ENCODE measurements around the gene SAPCD1. TPM values are rescaled to one million over a fixed set of nuclear protein-coding genes. Genes with fewer than 3 reads are reported as not detected.

Gene SAPCD1
- 6.2 TPM in 1 of 2 replicates, not detected in the other for total RNA-seq (2014; rRNA removed; shearing (Covaris generic); ENCODE audit: low replicate concordance)

DNA sequence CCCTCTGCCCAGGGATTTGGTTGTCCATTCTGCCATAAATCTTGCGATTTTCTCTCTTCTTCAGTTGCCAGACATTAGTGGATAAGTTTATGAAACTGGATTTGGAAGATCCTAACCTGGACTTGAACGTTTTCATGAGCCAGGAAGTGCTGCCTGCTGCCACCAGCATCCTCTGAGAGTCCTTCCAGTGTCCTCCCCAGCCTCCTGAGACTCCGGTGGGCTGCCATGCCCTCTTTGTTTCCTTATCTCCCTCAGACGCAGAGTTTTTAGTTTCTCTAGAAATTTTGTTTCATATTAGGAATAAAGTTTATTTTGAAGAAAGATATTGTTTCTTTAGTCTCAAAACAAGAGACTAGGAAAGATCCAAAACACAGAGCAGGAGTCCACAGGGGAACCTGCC, at the start of gene SAPCD1:
Gene SAPCD1 (plus strand): TSS at position 301 of the 400 bp plus-strand sequence. CDS start 399 bp downstream, outside the sequence.
- no peak for DNase-seq (ENCODE audit: low read depth)
- in situ Hi-C loops (cut with HindIII; ENCODE audit: low pct_unique_long_range_greater_than_20kb, low sequenced_read_pairs): no loop called here

DNA sequence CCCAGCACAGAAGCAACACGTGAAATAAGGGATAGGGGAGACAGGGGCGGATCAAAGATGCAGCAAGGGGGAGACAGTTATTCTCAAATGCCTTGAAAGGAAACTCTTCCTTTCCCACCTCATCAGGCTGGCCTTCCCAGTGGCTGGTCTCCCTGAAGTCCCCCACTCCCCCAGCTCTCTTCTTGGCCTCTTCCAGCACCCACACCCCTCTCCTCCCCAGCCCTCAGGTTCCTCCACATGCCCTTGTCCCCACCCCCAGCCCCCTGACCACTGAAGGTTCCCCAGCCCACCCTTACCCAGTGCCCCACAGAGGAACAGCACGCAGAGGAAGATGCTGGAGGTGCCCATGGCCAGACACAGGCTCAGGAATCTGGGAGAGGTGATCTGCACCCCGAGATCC, 49.0 kb upstream of the SAPCD1 start:
- DNase-seq (ENCODE audit: low read depth): no peak
- in situ Hi-C loops (cut with HindIII; ENCODE audit: low pct_unique_long_range_greater_than_20kb, low sequenced_read_pairs): no loop called here

DNA sequence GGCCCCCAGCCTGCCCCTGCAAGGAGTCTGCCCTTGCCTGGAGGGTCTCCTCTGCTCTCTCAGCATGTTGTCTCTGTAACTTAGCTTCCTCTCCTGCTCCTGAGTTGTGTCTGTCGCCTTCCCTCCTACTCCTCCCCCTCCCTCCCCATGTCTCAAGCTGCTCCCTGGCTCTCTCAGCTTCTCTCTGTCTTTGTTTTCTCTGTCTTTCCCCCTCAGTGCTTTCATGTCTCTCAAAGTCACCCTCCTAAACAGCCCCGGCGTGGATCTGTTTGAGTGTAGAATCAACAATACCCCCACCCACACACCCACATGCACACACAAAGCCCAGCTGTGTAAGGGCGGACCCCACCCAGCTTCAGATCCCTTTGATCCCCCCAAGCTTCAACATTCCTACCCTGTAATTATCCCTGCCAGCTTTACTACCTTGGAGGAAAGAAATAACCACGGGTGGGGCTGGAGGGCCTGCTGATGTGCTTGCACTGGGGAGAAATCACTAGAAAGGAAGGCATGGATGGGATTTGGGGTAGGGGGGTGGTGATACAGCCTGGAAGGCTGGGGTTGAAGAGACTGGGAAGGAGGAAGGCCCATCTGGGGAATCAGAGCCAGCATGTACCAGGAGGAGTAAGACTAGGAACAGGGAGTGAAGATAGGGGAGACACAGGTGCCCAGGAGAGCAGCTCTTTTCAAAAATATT, 48.3 kb upstream of the SAPCD1 start:
- in situ Hi-C loops (cut with HindIII; ENCODE audit: low pct_unique_long_range_greater_than_20kb, low sequenced_read_pairs): no loop called here
- no peak for DNase-seq (ENCODE audit: low read depth)

DNA sequence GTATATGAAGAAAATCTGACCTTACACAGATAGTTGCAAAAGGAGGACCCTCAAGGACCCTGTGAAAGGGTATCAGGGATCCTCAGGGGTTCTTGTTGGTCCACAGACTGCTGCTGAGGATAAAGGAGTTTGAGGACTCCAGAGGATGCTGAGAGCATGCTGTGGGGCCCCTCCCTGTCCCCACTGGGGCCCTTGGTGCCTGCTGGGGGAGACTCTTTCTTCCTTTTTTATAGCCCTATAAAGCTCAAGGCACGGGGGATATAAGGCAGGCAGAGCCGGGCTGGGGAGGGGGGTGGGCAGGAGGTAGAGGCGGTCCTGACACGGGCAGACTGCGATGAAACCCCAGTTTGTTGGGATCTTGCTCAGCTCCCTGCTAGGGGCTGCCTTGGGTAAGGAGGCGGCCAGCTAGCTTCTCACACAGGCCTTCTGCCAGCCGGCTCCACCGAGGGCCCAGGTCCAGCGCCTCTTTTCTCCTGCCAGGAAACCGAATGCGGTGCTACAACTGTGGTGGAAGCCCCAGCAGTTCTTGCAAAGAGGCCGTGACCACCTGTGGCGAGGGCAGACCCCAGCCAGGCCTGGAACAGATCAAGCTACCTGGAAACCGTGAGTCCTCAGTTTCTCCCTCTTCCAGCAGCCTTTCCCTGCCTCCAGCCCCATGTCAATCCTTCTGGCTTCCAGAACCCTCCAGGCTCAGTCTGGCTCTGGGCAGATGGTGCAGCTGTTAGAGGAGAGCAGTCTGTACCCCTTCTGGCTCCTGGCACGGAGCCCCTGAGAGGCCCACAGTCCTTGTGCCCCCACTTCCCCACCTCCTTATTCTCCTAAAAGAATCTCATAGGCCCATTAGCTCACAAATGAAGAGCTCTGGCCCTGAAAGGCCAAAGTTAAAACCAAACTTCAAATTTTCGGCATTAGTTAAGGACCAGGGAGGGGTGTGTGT, 47.2 kb upstream of the SAPCD1 start, which contains the start of gene LY6G6D:
Gene LY6G6D (plus strand): TSS at position 327 of the 937 bp plus-strand sequence. CDS start 8 bp downstream, at position 335.
- DNase-seq (ENCODE audit: low read depth): no peak
- in situ Hi-C loops (cut with HindIII; ENCODE audit: low pct_unique_long_range_greater_than_20kb, low sequenced_read_pairs): no loop called here

GRCh38 chr6:31717499-31718222, 44.8 kb upstream of the SAPCD1 start:
- no peak for DNase-seq (ENCODE audit: low read depth)
- in situ Hi-C loops (cut with HindIII; ENCODE audit: low pct_unique_long_range_greater_than_20kb, low sequenced_read_pairs): no loop called here

DNA sequence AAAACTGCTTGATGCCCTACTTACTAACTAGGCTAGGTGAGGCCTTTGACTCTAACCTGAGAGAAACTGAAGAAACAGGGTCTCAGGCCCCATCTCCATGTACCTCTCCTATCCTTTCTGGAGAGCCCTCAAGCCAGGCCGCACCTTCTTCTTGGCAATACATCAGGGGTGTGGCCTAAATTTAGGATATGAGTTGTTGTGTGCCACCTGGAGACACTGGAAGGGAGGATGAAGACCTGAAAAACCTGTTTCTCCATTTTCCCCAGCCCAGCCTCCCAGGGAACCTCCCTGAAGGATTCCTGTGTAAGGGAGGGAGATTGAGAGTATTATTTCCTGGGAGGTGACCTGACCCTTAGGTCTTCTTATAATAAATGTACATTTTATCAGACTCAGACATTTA, 44.2 kb upstream of the SAPCD1 start:
- DNase-seq (ENCODE audit: low read depth): no peak
- in situ Hi-C loops (cut with HindIII; ENCODE audit: low pct_unique_long_range_greater_than_20kb, low sequenced_read_pairs): no loop called here

DNA sequence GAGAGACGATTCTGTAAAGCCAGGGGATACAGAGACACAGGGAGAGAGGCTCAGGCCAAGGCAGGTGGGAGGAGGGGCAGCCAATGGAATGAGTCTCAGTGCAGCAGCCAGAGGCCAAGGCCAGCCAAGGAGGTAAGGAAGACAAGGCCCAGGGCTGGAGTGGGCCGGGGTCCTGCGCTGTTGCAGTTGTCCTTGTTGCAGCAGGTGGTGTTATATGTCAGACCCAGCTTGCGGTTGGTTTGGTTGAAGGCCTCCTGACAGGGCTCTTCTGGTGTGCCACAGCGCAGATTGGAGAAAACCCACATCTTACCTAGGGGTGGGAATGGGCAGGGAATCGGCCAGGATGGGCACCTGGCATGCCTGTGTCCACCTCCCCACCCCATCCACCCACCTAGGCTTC, 43.5 kb upstream of the SAPCD1 start:
- no peak for DNase-seq (ENCODE audit: low read depth)

GRCh38 chr6:31720196-31720770, 42.2 kb upstream of the SAPCD1 start:
- DNase-seq (ENCODE audit: low read depth): no peak
- in situ Hi-C loops (cut with HindIII; ENCODE audit: low pct_unique_long_range_greater_than_20kb, low sequenced_read_pairs): no loop called here

More for the DNA sequence above, 43.5 kb upstream of the SAPCD1 start:
- in situ Hi-C loops (cut with HindIII; ENCODE audit: low pct_unique_long_range_greater_than_20kb, low sequenced_read_pairs): no loop called here

DNA sequence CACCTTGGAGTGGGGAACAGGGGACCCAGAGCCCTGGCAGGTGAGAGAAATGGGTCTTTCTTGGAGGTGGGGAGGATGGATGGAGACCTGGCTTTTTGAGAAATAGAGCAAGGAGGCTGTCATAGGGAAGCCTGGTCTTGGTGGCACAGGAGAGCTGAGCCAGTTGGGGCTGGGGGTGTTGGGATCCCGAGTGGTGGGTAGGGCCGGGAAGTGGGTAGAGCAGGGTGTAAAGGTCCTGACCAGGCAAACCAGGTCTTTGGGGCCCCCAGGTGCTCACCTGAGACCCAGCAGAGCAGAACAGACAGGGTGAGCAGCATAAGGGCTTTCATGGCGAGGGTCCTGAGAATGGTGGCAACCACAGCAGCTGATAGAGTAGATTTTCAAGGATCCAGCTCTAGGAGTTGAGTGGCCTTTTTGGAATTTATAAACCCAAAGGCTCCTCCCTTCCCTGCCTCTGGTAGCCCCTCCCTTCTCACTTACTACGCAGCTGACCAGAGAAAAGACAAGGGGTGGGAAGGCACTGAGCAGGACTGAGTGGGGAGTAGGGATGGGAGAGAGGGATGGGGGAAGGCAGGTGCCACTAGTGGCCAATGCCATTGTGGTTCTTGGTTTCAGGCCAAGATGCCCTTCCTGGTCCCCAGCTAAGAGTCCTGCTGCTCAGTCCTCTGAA, 41.0 kb upstream of the SAPCD1 start, which contains the start of gene LY6G6C:
Gene LY6G6C (minus strand): TSS at position 396 of the 670 bp plus-strand sequence. CDS start 67 bp downstream, at position 329.
- in situ Hi-C loops (cut with HindIII; ENCODE audit: low pct_unique_long_range_greater_than_20kb, low sequenced_read_pairs): no loop called here
- DNase-seq (ENCODE audit: low read depth): no peak

DNA sequence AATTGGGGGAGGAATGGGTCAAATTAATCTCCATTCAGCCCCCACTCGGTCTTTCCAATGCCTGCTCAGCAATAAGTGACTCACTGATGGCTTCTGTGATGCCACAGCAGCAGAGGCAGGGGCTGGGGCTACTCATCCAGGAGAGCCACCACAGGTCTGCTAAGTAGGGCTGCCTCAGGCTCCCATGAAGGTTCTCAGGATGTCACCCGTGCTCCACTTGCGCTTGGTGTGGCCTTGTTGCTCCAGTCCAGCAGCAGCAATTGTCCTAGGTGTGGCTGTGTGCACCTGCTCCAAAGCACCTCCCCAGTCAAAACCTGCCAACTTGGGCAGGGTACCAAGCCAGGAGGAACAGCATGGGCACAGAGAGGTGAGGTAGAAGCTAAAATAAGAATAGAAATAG, 40.3 kb upstream of the SAPCD1 start:
- in situ Hi-C loops (cut with HindIII; ENCODE audit: low pct_unique_long_range_greater_than_20kb, low sequenced_read_pairs): no loop called here
- no peak for DNase-seq (ENCODE audit: low read depth)

DNA sequence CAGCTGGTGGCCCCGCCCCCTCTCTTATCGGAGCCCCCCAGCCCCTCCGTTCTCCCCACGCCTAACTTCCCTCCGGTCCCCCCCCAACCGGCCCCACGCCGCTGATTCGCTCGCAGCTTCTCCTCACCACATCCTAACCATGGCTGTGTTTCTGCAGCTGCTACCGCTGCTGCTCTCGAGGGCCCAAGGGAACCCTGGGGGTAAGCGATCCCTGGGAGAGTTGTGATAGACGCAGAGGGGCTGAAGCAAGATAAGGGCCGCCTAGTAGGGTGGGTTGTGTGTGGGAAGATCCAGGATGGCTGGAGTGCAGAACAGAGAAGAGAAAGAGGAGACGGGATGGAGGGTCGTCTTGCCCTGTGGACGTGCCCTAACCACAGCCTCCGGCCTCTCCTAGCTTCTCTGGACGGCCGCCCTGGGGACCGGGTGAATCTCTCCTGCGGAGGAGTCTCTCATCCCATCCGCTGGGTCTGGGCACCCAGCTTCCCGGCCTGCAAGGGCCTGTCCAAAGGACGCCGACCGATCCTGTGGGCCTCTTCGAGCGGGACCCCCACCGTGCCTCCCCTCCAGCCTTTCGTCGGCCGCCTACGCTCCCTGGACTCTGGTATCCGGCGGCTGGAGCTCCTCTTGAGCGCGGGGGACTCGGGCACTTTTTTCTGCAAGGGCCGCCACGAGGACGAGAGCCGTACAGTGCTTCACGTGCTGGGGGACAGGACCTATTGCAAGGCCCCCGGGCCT, 39.0 kb upstream of the SAPCD1 start, which contains the start of gene MPIG6B:
Gene MPIG6B (plus strand): TSS at position 129 of the 735 bp plus-strand sequence. CDS start 11 bp downstream, at position 140.
- in situ Hi-C loops (cut with HindIII; ENCODE audit: low pct_unique_long_range_greater_than_20kb, low sequenced_read_pairs): no loop called here
- no peak for DNase-seq (ENCODE audit: low read depth)

- no peak for DNase-seq (ENCODE audit: low read depth)
- in situ Hi-C loops (cut with HindIII; ENCODE audit: low pct_unique_long_range_greater_than_20kb, low sequenced_read_pairs): no loop called here
These were observed 38.3 kb upstream of the SAPCD1 start for GRCh38 chr6:31723980-31724691.

DNA sequence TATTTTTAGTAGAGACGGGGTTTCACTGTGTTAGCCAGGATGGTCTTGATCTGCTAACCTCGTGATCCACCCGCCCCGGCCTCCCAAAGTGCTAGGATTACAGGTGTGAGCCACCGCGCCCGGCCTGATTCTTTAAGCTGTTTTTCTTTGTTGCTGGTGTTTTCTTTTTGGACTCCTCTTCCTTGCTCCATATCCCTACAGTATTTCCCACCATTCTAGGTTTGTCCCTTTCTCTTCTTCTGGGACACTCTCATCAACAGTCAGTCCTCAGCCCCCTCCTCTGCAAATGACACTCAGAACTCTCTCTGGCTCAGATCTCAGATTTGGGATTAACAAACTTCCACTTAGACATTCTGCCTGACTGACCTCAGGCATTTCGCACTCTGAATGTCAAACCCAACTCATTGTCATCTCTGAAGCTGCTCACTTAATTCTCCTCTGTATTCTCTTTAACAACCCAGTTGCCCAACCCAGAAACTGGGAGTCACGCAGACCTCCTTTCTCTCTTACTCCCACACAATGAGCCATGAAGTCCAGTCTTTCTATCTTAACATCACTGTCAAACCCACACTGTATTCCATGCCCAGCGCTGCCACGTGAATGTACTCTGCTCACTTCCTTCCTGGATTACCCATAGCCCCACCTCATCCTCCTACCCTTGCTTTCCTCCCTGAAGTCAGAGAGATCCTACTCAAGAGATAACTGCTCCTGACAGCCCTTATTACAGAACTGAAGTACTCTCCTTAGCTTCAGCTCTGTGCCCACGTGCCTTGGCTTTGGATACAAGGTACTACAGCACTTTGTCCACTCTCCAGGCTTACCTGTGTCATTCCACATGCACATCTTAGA, 36.7 kb upstream of the SAPCD1 start:
- no peak for DNase-seq (ENCODE audit: low read depth)
- in situ Hi-C loops (cut with HindIII; ENCODE audit: low pct_unique_long_range_greater_than_20kb, low sequenced_read_pairs): no loop called here

GRCh38 chr6:31727034-31727716, 35.3 kb upstream of the SAPCD1 start:
- in situ Hi-C loops (cut with HindIII; ENCODE audit: low pct_unique_long_range_greater_than_20kb, low sequenced_read_pairs): no loop called here
- no peak for DNase-seq (ENCODE audit: low read depth)
